HTR-8/SVneo (cell line): ENCODE data around the gene MAP1B.

Experiments
- DNase-seq: peaks from one replicate; pipeline ENCODE4 v3.0.0; 2011; ENCODE audit warnings: low spot score, mixed read lengths; ENCODE audit not compliant: insufficient read length
- FAIRE-seq: peaks from 2 replicates; lab custom pipeline; 2011; peaks lifted over from hg19 to GRCh38; lab: Jason Lieb, UNC

The MAP1B gene

GRCh38 chr5:72210888-72211678 is 103.8 kb downstream of the MAP1B start:
- DNase-seq = peak; percentile 29

GRCh38 chr5:72212171-72212570 is 104.9 kb downstream of the MAP1B start:
- FAIRE-seq = no peak
- no peak for DNase-seq

More at GRCh38 chr5:72210888-72211678, 103.8 kb downstream of the MAP1B start:
- FAIRE-seq = no peak

DNA sequence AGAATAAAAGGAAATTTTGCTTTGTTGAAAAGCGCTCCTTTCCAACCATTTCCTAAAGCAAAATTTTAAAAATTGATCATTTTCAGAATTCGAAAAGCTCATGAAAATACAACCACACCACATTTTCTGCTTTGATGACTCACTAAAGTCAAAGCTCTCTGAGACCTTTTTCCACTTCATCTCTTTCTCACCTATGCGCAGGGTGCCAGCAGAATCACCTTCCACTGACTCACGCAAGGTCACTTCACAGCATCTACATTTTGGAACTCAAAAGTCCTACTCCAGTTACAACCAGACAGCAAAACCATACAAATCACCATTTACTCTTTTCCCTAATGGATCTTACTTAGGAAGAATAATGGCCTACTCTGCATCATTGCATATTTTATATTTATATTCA is 106.2 kb downstream of the MAP1B start:
- FAIRE-seq = no peak

DNA sequence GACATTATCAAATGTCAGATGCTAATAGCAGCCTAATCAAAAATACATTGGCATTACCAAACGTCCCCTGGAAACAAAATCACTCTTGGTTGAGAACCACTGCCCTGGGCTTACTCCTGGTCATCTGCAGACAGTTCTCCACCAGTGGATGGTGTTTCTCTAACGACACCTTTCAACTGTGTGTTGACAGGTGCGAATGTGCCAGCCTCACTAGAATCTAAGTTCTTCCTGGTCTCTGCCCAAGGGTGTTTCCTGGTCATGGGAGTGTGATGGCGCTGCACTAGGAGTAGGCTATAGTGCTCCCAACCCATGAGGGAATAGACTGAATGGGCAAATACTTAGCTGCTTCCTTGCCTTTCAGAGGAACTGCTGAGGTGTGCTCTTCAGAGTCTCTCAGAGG is 106.9 kb downstream of the MAP1B start:
- FAIRE-seq = no peak

More for the DNA sequence above, 106.2 kb downstream of the MAP1B start:
- no peak for DNase-seq

GRCh38 chr5:72216756-72217155 is 109.5 kb downstream of the MAP1B start:
- no peak for DNase-seq
- FAIRE-seq = no peak

More for the DNA sequence above, 106.9 kb downstream of the MAP1B start:
- no peak for DNase-seq

DNA sequence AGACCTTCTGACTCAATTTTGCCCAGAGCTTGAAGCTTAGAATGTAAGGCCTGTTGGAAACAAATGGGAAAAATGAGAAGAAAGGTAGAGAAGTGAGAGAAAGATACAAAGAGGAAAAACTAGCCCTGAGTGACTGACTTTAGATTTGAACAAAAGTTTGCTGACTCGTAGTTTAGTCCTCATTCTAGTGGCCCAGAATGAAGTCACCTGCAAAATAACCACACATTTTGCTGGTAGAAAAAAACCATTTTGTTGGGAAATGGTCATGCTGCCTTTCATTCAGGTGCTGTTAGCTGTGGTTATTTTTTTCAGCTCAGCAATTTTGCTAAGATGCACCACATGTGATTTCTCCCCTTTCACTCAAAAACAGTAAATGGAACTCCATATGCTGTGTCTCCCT is 113.8 kb downstream of the MAP1B start:
- no peak for DNase-seq

GRCh38 chr5:72221541-72221940 is 114.3 kb downstream of the MAP1B start:
- FAIRE-seq = no peak
- DNase-seq = no peak

More for the DNA sequence above, 113.8 kb downstream of the MAP1B start:
- FAIRE-seq = no peak

DNA sequence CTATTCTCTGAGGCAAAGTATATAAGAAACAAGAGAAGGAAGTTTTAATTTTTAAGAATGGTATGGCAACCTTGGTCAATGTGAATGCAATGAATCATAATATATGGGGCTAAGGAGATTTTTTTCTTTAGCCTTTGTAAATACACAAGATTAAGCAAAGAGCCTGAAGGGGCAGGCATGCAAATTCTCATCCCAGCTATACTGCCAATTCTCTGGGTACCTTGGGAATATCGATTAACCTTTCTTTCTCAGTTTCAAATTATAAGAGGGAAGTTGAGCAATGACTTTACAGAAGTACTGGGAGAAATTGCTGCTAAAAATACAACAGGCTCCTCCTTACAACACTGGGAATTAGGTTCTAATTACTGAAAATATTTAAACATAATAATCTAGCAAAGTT is 115.2 kb downstream of the MAP1B start:
- FAIRE-seq = no peak
- no peak for DNase-seq

DNA sequence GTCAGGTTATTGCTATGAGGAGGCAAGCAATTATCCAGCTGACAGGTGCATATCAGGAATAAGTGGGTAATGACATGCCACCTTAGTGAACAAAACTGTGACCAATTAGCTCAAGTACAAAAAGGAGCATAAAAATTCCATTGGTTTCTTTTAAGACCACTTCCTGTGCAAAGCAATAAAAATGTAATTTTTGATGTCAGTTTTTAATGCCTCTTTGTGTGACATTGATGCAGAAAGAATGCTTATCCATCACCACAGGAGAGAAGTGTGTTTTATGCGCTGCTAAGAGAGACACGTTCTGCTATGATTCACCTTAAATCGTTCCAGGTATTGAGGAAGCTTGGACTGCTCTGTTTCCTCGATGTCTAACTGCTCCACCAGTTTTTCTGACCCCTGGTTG is 116.1 kb downstream of the MAP1B start:
- FAIRE-seq (no peak), DNase-seq (no peak)

DNA sequence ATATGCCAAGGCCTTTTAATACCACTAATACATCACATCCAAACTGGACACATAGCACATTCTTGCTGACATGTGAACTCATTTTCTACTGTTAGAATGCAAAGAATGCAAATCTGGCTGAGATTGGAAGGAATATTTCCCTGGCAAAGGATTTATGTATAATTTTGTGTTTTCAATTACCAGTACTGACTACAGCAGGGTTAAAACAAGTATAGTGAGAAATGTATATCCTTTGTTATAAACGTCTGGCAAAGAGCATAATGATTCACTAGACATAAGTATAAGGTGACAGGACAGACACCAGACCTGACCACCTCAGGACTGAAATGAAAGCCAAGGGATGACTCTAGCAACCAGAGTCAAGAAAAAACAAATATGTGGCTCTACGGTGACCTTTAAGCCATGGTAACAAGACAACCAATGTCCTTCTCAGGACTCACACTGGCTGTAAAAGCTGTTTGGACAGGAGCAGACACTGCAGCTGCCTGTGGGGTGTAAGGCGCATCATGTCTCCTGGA is 117.7 kb downstream of the MAP1B start:
- no peak for FAIRE-seq
- DNase-seq = no peak

GRCh38 chr5:72225741-72226140 is 118.5 kb downstream of the MAP1B start:
- FAIRE-seq = no peak
- DNase-seq = no peak

DNA sequence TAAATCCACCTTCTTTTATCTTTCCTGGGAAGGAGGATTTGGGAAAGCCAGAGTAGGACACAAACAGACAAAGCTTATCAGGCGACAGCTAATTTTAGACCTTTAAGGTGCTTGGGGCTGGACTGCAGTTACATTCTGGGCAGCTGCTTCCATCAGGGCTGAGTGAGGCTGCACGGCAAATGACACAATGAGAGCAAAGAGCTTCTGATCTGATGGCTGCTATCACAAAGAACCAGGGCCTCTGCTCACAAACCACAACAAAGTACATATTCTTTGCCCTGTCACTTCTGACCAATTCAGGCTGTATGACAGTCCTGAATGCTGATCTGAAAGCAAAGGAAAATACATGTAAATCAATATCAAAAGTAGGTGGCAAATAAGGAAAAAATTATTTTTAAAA is 119.7 kb downstream of the MAP1B start:
- no peak for FAIRE-seq

DNA sequence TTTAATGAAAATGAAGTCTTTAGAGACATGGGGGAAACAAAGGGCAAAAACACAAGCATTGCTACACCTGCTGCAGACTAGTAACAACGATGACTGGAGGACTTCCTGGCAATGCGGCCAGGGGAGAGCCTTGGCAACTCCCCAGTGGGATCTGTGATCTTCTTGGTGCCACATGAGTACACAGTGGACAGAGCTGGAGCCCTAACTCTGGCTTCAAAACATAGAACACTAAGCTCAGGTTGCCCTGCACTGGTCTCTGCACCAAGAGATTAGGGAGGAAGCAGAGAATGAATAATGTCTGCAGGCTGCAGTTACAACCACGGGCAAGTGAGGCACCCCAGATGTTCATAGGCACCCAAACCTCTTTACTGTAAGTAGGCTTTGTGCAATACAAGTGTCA is 121.7 kb downstream of the MAP1B start:
- FAIRE-seq (no peak), DNase-seq (no peak)

More for the DNA sequence above, 119.7 kb downstream of the MAP1B start:
- DNase-seq = no peak

DNA sequence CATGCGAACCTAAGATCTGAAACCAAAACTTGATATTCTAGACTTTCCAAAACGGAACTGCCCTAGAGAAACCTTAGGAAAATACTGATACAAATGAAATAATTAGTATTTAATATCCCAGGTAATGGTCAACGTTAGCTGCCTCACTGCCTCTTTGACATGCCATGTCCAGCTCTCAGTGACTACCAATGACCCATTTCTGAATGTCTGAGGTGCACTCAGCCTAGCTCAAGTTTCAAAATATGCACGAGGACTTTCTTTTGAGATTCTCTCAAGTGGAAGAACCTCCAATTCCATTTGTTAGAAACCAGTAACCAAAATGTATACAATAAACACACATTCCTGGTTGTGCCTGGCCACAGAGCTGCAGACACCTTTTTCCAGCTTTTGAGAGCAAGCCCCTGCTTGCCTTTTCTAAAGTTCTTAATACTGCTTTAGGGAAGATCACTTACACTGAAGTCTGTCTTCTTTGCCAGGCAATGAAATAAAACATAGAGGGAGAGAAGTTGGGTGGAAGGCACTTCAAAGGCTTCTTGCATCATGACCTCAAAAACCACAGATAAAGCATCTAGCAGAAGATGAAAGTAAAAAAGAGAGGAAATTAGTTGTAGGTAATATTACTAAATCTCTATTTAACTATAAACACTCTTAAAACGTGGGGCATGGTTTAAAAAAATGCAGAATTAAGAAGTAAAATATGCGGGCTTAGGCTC is 124.9 kb downstream of the MAP1B start:
- no peak for FAIRE-seq
- DNase-seq = no peak

- FAIRE-seq = no peak
- DNase-seq = no peak
These were observed 125.6 kb downstream of the MAP1B start for GRCh38 chr5:72232838-72233237.

DNA sequence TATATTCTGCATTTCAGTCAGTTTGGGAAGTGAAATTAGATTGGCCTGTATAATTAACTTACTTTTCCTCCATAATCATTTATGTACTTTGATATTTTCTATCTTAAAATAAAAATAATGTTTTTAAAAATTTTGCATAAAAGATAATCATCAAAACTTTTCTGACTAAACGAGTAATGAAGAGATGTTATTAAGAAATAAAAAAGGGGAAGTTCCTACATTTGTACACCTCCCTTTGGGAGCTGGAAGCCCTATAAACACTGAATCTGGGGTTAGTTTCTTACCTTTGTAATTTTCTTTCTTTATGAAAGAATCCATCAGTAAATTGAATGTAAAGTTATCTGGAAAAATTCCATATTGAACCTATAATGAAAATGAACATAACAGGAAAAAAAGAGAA is 126.6 kb downstream of the MAP1B start:
- FAIRE-seq = no peak
- DNase-seq = no peak

DNA sequence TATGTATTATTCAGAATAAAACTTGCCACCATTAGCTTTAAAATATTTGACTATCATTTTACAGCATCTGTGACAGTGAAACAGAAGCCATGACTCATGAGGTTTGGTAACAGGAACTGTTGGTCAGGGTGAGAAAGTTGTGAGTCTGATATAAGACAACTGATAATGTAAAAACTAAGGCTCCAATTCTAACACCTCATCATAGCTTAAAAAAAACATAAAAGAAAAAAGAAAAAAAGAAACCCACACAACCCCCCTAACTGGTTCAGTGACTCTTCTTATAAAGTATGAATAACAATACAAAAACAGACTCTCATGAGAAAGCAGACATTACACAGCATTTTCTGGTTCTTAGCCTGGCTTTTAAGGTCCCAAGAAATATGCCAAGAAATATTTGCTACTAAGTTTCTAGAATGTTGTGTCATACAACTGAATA is 127.0 kb downstream of the MAP1B start:
- FAIRE-seq = no peak
- peak; percentile 44 for DNase-seq

GRCh38 chr5:72234868-72235267 is 127.6 kb downstream of the MAP1B start:
- DNase-seq (no peak), FAIRE-seq (no peak)

- DNase-seq = no peak
- no peak for FAIRE-seq
These were observed 128.4 kb downstream of the MAP1B start for GRCh38 chr5:72235725-72236124.

GRCh38 chr5:72237415-72237814 is 130.1 kb downstream of the MAP1B start:
- no peak for DNase-seq
- no peak for FAIRE-seq

DNA sequence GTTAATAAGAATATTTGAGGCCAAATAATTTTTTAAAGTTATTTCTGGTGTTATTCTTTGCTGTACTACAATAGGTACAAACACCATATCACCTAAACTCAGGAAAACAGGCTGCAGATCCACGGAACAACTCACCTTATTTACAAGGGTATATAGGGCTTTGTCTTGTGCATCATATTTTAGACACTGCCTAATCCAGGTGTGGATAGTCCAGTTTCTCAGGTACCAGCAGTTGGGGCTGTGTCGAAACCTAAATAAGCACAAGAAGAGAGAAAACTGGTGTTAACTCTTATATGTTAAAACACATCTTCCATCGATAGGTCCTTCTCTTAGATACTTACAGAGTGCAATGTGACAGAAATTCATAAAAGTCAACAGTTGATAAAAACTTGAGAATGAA is 130.6 kb downstream of the MAP1B start:
- no peak for FAIRE-seq
- DNase-seq = no peak
